GM23248 (cell line): ENCODE results near the gene HDGFL2.

ENCODE experiments used
- EZH2 ChIP-seq: fragments of 200-600 bp; sonication (generic); IDR thresholded peaks from 2 replicates; pipeline ENCODE4 v1.6.1; 2018; ENCODE audit warnings: antibody characterized with exemption, mild to moderate bottlenecking; ENCODE audit not compliant: insufficient read depth, poor library complexity, severe bottlenecking
- EZH2phosphoT487 ChIP-seq: fragments of 200-600 bp; sonication (generic); IDR thresholded peaks from 2 replicates; pipeline ENCODE4 v1.6.1; 2018; ENCODE audit warnings: antibody characterized with exemption, moderate library complexity, mild to moderate bottlenecking, low read depth; ENCODE audit not compliant: insufficient read depth

- TF ChIP-seq EZH2 = no peak
- no peak for TF ChIP-seq EZH2phosphoT487
Observed at GRCh38 chr19:4423416-4424126, 48.5 kb upstream of the HDGFL2 start.
